UCSD-AML1 (cell line): ENCODE data around the gene OR5T1.

Experiments
- DNase-seq: peaks from one replicate; lab custom pipeline; 2025; ENCODE audit not compliant: unreplicated experiment; lab: John Stamatoyannopoulos, UW

OR5T1 gene

GRCh38 chr11:56273854-56274253 lies at the start of gene OR5T1:
Gene OR5T1, plus strand, starts transcription at chr11:56274154. Its CDS starts 1,485 bp downstream, at chr11:56275639.
- no peak for DNase-seq

- DNase-seq = no peak
These were observed 39.8 kb upstream of the OR5T1 start, which contains the start of gene OR5T2 for GRCh38 chr11:56234155-56234554. Gene OR5T2, minus strand, starts transcription at chr11:56234255. Its CDS starts 1,193 bp downstream, at chr11:56233062.

- no peak for DNase-seq
These were observed 22.0 kb upstream of the OR5T1 start, which contains the start of gene OR5T3 for GRCh38 chr11:56251954-56252353. Gene OR5T3, plus strand, starts transcription at chr11:56252254. Its CDS starts 0 bp downstream, at chr11:56252254.

GRCh38 chr11:56271092-56271491 lies 2.9 kb upstream of the OR5T1 start:
- DNase-seq = no peak

- DNase-seq = no peak
These were observed 18.2 kb downstream of the OR5T1 start, which contains the start of gene OR8H1 for GRCh38 chr11:56292154-56292553. Gene OR8H1, minus strand, starts transcription at chr11:56292254. Its CDS starts 1,192 bp downstream, at chr11:56291062.

- DNase-seq = no peak
These were observed 22.9 kb downstream of the OR5T1 start for GRCh38 chr11:56296898-56297297.

- no peak for DNase-seq
These were observed 33.9 kb downstream of the OR5T1 start for GRCh38 chr11:56307836-56308235.

GRCh38 chr11:56314844-56315243 lies 40.9 kb downstream of the OR5T1 start, which contains the start of gene OR8K3:
Gene OR8K3, plus strand, starts transcription at chr11:56315144. Its CDS starts 3,163 bp downstream, at chr11:56318307.
- DNase-seq = no peak
